ENCODE measurements around the gene ELAVL3. TPM values are rescaled to one million over a fixed set of nuclear protein-coding genes. Genes with fewer than 3 reads are reported as not detected.
"Not testable (repeated sequence)": the region's sequence is repeated elsewhere in the genome, so short reads cannot be mapped to it uniquely, and the experiment has no call there.

Gene ELAVL3
- polyA plus RNA-seq, 2 of the 4 experiments (the other 2 are of a cell fraction): 0.01 TPM; not detected in 1

DNA sequence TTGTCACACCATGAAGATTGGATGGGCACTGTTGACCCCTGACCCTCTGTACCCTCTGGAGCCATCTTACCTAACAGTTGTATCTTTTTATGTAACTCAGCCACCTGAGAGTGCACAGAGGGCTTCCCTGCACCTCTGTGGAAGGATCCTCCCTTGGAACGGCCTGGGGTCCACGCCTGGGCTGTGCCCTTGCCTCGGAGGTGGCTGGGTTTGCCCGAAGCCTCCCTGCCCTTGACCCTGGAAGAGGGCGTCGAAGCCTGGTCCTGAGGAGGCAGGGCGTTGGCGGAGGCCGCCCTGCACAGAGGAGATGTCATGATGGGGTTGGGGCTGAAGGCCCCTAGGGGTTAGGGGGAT, 46.2 kb downstream of the ELAVL3 start:
- TF ChIP-seq RCOR1 (IDR thresholded peaks at IDR 0.05; ENCODE audit: low read depth, low read length) (no peak), CBX2 (IDR thresholded peaks at IDR 0.05; ENCODE audit: borderline replicate concordance, low read depth) (no peak), ESRRA (IDR thresholded peaks at IDR 0.05; ENCODE audit: borderline replicate concordance, low read length) (no peak), KDM5A (IDR thresholded peaks at IDR 0.05) (no peak), EHMT2 (IDR thresholded peaks at IDR 0.05; ENCODE audit: low read depth) (no peak), E2F6 (IDR thresholded peaks at IDR 0.05; ENCODE audit: borderline replicate concordance, low read depth) (0 out of 2 replicates have a peak, but pooled peaks have one; percentile 4)
- POLR2A ChIA-PET: interaction anchor here (0.7 to 1.4 kb wide), 7 partner anchors 11 to 90 kb away, joined by 3 to 9 read pairs (median 3); partner anchors contain the start of genes CCDC159, EPOR, RGL3 and SWSAP1
- WGBS (ENCODE audit: missing lambda C conversion rate): no CpG with 5 or more reads among the region's 9 CpGs
- Histone ChIP-seq H3K27ac (peak overlapping the region; percentile 66 to 89), H3K4me1 (peaks cover 13% of the 10 kb centered on the region; the same call in 2 of the 3 replicates), H3K9me3 (no peaks in the 10 kb centered on the region), H3K4me2 (peak overlapping the region; percentile 95), H3K4me3 (peak overlapping the region; percentile 46)
- ATAC-seq (peak; percentile 49 to 63; a peak in 5 of 6 replicates), DNase-seq (ENCODE audit: low read depth in 1 of 2, low spot score in 1 of 2) (peak in 1 of 2 experiments; percentile 28), FAIRE-seq (no peak)
- CTCF ChIA-PET: interaction anchor here (0.6 to 1.9 kb wide), 15 partner anchors 8 to 141 kb away, joined by 3 to 7 read pairs (median 4); partner anchors contain the start of gene RGL3

GRCh38 chr19:11433526-11433925, 47.3 kb downstream of the ELAVL3 start:
- ATAC-seq; H3K27ac ChIP-seq; POLR2A ChIA-PET; H3K9me3 ChIP-seq; FAIRE-seq; H3K4me2 ChIP-seq; DNase-seq (ENCODE audit: low read depth in 1 of 2, low spot score in 1 of 2); H3K4me3 ChIP-seq: not testable (repeated sequence)
- peaks cover 13% of the 10 kb centered on the region; the same call in 2 of the 3 replicates for H3K4me1 ChIP-seq
- CTCF ChIA-PET: interaction anchor here (0.7 to 7.1 kb wide), 2 partner anchors 52 to 988 kb away, joined by 3 to 34 read pairs; no protein-coding TSS in a partner anchor
- WGBS (ENCODE audit: missing lambda C conversion rate): 89% methylated on average over 3 of the region's 3 CpGs

DNA sequence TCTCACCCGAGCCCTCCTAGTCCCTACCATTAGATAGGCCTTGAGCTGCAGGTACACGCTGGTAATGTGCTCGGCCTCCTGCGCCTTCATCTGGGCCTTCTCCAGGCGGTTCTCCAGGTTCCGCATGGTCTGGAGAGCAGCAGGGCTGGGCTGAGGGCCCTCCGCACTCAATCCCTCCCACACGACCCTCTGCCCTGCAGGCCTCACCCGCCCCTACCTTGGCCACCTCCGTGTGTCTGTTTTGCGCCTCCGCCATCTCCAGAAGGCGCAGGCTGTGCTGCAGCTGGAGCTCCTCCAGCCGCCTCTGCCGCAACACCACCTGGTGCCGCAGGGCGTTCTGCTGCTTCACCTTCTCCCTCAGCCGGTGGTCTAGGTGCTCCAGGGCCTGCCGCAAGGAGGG, 54.2 kb downstream of the ELAVL3 start:
- ChIA-PET CTCF (interaction anchor here (1.0 to 1.3 kb wide), 3 partner anchors 8 to 56 kb away, joined by 3 to 4 read pairs (median 3); partner anchors contain the start of genes ODAD3 and PRKCSH), POLR2A (no interaction called here)
- Histone ChIP-seq H3K4me2 (no peak overlapping the region), H3K4me3 (no peak overlapping the region), H3K4me1 (no peaks in the 10 kb centered on the region), H3K27ac (no peak overlapping the region), H3K9me3 (no peaks in the 10 kb centered on the region)
- TF ChIP-seq GATA3 (IDR thresholded peaks at IDR 0.05; ENCODE audit: borderline replicate concordance) (no peak), HOXA7 (CRISPR knock-in tag; IDR thresholded peaks at IDR 0.05) (no peak), USF2 (IDR thresholded peaks at IDR 0.05) (no peak), RAD21 (conservative IDR thresholded peaks at IDR 0.05 in 1 of 2, IDR thresholded peaks at IDR 0.05 in 1 of 2) (no peak)
- ATAC-seq (no peak), FAIRE-seq (no peak), DNase-seq (ENCODE audit: low read depth in 1 of 2, low spot score in 1 of 2) (no peak)
- WGBS (ENCODE audit: missing lambda C conversion rate): 82% methylated on average over 16 of the region's 19 CpGs

GRCh38 chr19:11425719-11426457, 55.0 kb downstream of the ELAVL3 start:
- no peak for ATAC-seq

More at GRCh38 chr19:11425719-11426457, 55.0 kb downstream of the ELAVL3 start:
- ChIA-PET POLR2A (no interaction called here), CTCF (interaction anchor here (1.0 kb wide), 2 partner anchors 9 to 43 kb away, joined by 3 to 4 read pairs; partner anchors contain the start of genes ODAD3 and PRKCSH)
- no peaks in the 10 kb centered on the region for H3K4me1 ChIP-seq
- H3K4me3 ChIP-seq: no peak overlapping the region
- H3K9me3 ChIP-seq: no peaks in the 10 kb centered on the region
- H3K4me2 ChIP-seq: no peak overlapping the region
- DNase-seq (ENCODE audit: low read depth in 1 of 2, low spot score in 1 of 2): no peak
- WGBS (ENCODE audit: missing lambda C conversion rate): 84% methylated on average over 24 of the region's 28 CpGs
- no peak overlapping the region for H3K27ac ChIP-seq
- TF ChIP-seq HOXB13 (CRISPR knock-in tag; IDR thresholded peaks at IDR 0.05; ENCODE audit: low read depth) (no peak), HEYL (CRISPR knock-in tag; IDR thresholded peaks at IDR 0.05) (no peak), ZC3H11A (IDR thresholded peaks at IDR 0.05) (no peak), FOXS1 (CRISPR knock-in tag; IDR thresholded peaks at IDR 0.05) (no peak), HMGXB4 (CRISPR knock-in tag; IDR thresholded peaks at IDR 0.05; ENCODE audit: borderline replicate concordance) (no peak), USF2 (IDR thresholded peaks at IDR 0.05) (no peak)
- TF ChIP-seq, protein P1, sequence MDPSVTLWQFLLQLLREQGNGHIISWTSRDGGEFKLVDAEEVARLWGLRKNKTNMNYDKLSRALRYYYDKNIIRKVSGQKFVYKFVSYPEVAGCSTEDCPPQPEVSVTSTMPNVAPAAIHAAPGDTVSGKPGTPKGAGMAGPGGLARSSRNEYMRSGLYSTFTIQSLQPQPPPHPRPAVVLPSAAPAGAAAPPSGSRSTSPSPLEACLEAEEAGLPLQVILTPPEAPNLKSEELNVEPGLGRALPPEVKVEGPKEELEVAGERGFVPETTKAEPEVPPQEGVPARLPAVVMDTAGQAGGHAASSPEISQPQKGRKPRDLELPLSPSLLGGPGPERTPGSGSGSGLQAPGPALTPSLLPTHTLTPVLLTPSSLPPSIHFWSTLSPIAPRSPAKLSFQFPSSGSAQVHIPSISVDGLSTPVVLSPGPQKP (IDR thresholded peaks at IDR 0.05; ENCODE audit: low read depth, low read length): no peak
- FAIRE-seq: no peak
